HepG2 (cell line): Measurements from ENCODE around the gene LBR. TPM values are rescaled to one million over a fixed set of nuclear protein-coding genes. Genes with fewer than 3 reads are reported as not detected.

Experiments used
- polyA plus RNA-seq, 8 experiments: library from polyadenylated mRNA; depleted of rRNA in 3 of 8; stranded (reverse) in 7 of 8; unstranded in 1 of 8; fragments of >200 nt; fragmentation: Illumina TruSeq in 4 of 8; extraction: Trizol in 4 of 8; gene quantifications; 2 replicates each; pipeline versions ENCODE4 v1.2.1 to v1.2.3, GENCODE V29; 2011 to 2016; ENCODE audit warnings: low read depth in 4 of 8, missing spikeins in 1 of 8, mixed read lengths in 1 of 8; ENCODE audit not compliant: insufficient read depth in 1 of 8
- total RNA-seq, 5 experiments: library from RNA; depleted of rRNA; stranded (reverse); fragments of >200 nt; fragmentation: Illumina TruSeq; extraction: Trizol; gene quantifications; 2 replicates each; pipeline ENCODE4 v1.2.3, GENCODE V29; 2016; ENCODE audit warnings: low read depth in 1 of 5
- TF ChIP-seq, protein P1 (sequence below): sonication (generic); formaldehyde crosslinking; IDR thresholded peaks from 2 replicates; pipeline ENCODE4 v1.5.1; 2020; ENCODE audit warnings: mild to moderate bottlenecking, missing genetic modification reagents, moderate library complexity
- TF ChIP-seq, protein P2 (sequence below): IDR thresholded peaks from 2 replicates; pipeline ENCODE4 v1.6.1; 2016; ENCODE audit warnings: low read depth, missing genetic modification reagents, missing compliant biosample characterization
- TF ChIP-seq, protein P3 (sequence below): fragments of 450-650 bp; IDR thresholded peaks from 2 replicates; pipeline ENCODE4 v1.6.1; 2016
- TF ChIP-seq, protein P4 (sequence below): fragments of 450-650 bp; IDR thresholded peaks from 2 replicates; pipeline ENCODE4 v1.6.1; 2017; ENCODE audit warnings: mild to moderate bottlenecking
- TF ChIP-seq, protein P5 (sequence below): sonication (generic); formaldehyde crosslinking; IDR thresholded peaks from 2 replicates; pipeline ENCODE4 v1.9.0; 2021; ENCODE audit warnings: mild to moderate bottlenecking, missing genetic modification reagents

The LBR gene
- total and polyA plus RNA-seq, 2 of the 13 experiments (the other 11 are each of a cell fraction or from before 2014, with no cell fraction given): 38.9 to 76.7 TPM

DNA sequence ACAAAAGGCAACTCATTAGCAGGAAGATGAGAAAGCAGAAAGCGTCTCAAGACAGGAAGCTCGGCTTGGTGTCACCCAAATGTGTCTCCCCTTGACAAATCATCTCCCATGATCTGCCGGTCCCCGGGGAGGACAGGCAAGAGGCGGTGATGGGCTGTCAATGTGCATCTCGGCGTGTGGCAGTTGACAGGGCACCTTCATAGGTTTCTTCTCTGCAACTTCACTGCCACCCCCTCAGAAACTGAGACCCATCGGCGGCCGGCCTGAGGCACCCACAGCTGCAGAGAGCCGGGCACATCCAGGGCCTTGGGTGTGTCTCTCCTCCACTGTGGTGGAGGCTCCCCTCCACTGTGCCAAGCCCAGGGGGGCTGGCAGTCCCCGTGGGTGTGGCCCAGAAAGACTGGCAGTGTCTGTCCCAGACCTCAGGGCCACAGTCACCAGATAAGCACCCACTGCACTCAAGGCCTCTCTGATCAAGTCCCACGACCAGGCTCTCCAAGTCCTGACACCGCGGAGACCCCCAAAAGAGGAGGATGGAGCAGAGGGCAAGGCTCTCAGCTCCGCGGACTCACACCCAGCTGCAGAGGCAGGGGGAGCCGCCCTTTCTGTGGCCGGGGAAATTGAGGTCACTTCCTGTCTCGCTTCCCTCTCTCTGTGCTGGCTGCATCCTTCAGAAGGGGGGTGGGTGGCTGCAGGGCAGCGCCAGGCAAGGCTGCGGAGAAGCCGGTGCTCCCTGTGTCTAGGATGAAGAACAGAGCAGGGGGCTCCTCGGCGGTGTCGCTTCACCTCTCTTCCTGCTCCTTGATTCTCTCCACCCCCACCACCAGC is 39.6 kb upstream of the LBR start (continued):
- TF ChIP-seq, protein P1, sequence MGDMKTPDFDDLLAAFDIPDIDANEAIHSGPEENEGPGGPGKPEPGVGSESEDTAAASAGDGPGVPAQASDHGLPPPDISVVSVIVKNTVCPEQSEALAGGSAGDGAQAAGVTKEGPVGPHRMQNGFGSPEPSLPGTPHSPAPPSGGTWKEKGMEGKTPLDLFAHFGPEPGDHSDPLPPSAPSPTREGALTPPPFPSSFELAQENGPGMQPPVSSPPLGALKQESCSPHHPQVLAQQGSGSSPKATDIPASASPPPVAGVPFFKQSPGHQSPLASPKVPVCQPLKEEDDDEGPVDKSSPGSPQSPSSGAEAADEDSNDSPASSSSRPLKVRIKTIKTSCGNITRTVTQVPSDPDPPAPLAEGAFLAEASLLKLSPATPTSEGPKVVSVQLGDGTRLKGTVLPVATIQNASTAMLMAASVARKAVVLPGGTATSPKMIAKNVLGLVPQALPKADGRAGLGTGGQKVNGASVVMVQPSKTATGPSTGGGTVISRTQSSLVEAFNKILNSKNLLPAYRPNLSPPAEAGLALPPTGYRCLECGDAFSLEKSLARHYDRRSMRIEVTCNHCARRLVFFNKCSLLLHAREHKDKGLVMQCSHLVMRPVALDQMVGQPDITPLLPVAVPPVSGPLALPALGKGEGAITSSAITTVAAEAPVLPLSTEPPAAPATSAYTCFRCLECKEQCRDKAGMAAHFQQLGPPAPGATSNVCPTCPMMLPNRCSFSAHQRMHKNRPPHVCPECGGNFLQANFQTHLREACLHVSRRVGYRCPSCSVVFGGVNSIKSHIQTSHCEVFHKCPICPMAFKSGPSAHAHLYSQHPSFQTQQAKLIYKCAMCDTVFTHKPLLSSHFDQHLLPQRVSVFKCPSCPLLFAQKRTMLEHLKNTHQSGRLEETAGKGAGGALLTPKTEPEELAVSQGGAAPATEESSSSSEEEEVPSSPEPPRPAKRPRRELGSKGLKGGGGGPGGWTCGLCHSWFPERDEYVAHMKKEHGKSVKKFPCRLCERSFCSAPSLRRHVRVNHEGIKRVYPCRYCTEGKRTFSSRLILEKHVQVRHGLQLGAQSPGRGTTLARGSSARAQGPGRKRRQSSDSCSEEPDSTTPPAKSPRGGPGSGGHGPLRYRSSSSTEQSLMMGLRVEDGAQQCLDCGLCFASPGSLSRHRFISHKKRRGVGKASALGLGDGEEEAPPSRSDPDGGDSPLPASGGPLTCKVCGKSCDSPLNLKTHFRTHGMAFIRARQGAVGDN: 0 out of 2 replicates have a peak, but pooled peaks have one; percentile 17
- TF ChIP-seq, protein P2, sequence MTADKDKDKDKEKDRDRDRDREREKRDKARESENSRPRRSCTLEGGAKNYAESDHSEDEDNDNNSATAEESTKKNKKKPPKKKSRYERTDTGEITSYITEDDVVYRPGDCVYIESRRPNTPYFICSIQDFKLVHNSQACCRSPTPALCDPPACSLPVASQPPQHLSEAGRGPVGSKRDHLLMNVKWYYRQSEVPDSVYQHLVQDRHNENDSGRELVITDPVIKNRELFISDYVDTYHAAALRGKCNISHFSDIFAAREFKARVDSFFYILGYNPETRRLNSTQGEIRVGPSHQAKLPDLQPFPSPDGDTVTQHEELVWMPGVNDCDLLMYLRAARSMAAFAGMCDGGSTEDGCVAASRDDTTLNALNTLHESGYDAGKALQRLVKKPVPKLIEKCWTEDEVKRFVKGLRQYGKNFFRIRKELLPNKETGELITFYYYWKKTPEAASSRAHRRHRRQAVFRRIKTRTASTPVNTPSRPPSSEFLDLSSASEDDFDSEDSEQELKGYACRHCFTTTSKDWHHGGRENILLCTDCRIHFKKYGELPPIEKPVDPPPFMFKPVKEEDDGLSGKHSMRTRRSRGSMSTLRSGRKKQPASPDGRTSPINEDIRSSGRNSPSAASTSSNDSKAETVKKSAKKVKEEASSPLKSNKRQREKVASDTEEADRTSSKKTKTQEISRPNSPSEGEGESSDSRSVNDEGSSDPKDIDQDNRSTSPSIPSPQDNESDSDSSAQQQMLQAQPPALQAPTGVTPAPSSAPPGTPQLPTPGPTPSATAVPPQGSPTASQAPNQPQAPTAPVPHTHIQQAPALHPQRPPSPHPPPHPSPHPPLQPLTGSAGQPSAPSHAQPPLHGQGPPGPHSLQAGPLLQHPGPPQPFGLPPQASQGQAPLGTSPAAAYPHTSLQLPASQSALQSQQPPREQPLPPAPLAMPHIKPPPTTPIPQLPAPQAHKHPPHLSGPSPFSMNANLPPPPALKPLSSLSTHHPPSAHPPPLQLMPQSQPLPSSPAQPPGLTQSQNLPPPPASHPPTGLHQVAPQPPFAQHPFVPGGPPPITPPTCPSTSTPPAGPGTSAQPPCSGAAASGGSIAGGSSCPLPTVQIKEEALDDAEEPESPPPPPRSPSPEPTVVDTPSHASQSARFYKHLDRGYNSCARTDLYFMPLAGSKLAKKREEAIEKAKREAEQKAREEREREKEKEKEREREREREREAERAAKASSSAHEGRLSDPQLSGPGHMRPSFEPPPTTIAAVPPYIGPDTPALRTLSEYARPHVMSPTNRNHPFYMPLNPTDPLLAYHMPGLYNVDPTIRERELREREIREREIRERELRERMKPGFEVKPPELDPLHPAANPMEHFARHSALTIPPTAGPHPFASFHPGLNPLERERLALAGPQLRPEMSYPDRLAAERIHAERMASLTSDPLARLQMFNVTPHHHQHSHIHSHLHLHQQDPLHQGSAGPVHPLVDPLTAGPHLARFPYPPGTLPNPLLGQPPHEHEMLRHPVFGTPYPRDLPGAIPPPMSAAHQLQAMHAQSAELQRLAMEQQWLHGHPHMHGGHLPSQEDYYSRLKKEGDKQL (CRISPR knock-in tag): no peak
- TF ChIP-seq, protein P3, sequence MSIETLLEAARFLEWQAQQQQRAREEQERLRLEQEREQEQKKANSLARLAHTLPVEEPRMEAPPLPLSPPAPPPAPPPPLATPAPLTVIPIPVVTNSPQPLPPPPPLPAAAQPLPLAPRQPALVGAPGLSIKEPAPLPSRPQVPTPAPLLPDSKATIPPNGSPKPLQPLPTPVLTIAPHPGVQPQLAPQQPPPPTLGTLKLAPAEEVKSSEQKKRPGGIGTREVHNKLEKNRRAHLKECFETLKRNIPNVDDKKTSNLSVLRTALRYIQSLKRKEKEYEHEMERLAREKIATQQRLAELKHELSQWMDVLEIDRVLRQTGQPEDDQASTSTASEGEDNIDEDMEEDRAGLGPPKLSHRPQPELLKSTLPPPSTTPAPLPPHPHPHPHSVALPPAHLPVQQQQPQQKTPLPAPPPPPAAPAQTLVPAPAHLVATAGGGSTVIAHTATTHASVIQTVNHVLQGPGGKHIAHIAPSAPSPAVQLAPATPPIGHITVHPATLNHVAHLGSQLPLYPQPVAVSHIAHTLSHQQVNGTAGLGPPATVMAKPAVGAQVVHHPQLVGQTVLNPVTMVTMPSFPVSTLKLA: no peak
- TF ChIP-seq, protein P4, sequence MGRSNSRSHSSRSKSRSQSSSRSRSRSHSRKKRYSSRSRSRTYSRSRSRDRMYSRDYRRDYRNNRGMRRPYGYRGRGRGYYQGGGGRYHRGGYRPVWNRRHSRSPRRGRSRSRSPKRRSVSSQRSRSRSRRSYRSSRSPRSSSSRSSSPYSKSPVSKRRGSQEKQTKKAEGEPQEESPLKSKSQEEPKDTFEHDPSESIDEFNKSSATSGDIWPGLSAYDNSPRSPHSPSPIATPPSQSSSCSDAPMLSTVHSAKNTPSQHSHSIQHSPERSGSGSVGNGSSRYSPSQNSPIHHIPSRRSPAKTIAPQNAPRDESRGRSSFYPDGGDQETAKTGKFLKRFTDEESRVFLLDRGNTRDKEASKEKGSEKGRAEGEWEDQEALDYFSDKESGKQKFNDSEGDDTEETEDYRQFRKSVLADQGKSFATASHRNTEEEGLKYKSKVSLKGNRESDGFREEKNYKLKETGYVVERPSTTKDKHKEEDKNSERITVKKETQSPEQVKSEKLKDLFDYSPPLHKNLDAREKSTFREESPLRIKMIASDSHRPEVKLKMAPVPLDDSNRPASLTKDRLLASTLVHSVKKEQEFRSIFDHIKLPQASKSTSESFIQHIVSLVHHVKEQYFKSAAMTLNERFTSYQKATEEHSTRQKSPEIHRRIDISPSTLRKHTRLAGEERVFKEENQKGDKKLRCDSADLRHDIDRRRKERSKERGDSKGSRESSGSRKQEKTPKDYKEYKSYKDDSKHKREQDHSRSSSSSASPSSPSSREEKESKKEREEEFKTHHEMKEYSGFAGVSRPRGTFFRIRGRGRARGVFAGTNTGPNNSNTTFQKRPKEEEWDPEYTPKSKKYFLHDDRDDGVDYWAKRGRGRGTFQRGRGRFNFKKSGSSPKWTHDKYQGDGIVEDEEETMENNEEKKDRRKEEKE: no peak
- TF ChIP-seq, protein P5, sequence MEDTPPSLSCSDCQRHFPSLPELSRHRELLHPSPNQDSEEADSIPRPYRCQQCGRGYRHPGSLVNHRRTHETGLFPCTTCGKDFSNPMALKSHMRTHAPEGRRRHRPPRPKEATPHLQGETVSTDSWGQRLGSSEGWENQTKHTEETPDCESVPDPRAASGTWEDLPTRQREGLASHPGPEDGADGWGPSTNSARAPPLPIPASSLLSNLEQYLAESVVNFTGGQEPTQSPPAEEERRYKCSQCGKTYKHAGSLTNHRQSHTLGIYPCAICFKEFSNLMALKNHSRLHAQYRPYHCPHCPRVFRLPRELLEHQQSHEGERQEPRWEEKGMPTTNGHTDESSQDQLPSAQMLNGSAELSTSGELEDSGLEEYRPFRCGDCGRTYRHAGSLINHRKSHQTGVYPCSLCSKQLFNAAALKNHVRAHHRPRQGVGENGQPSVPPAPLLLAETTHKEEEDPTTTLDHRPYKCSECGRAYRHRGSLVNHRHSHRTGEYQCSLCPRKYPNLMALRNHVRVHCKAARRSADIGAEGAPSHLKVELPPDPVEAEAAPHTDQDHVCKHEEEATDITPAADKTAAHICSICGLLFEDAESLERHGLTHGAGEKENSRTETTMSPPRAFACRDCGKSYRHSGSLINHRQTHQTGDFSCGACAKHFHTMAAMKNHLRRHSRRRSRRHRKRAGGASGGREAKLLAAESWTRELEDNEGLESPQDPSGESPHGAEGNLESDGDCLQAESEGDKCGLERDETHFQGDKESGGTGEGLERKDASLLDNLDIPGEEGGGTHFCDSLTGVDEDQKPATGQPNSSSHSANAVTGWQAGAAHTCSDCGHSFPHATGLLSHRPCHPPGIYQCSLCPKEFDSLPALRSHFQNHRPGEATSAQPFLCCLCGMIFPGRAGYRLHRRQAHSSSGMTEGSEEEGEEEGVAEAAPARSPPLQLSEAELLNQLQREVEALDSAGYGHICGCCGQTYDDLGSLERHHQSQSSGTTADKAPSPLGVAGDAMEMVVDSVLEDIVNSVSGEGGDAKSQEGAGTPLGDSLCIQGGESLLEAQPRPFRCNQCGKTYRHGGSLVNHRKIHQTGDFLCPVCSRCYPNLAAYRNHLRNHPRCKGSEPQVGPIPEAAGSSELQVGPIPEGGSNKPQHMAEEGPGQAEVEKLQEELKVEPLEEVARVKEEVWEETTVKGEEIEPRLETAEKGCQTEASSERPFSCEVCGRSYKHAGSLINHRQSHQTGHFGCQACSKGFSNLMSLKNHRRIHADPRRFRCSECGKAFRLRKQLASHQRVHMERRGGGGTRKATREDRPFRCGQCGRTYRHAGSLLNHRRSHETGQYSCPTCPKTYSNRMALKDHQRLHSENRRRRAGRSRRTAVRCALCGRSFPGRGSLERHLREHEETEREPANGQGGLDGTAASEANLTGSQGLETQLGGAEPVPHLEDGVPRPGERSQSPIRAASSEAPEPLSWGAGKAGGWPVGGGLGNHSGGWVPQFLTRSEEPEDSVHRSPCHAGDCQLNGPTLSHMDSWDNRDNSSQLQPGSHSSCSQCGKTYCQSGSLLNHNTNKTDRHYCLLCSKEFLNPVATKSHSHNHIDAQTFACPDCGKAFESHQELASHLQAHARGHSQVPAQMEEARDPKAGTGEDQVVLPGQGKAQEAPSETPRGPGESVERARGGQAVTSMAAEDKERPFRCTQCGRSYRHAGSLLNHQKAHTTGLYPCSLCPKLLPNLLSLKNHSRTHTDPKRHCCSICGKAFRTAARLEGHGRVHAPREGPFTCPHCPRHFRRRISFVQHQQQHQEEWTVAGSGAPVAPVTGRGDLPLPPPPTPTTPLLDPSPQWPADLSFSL (CRISPR knock-in tag): no peak
